Fibroblast of skin of right quadriceps (primary cell): ENCODE results near the gene NELFCD.
"Not testable (repeated sequence)": the region's sequence is repeated elsewhere in the genome, so short reads cannot be mapped to it uniquely, and the experiment has no call there.

ENCODE experiments used
- DNase-seq: peaks from one replicate; pipeline ENCODE4 v3.0.0-alpha.2; 2013

Gene NELFCD

DNA sequence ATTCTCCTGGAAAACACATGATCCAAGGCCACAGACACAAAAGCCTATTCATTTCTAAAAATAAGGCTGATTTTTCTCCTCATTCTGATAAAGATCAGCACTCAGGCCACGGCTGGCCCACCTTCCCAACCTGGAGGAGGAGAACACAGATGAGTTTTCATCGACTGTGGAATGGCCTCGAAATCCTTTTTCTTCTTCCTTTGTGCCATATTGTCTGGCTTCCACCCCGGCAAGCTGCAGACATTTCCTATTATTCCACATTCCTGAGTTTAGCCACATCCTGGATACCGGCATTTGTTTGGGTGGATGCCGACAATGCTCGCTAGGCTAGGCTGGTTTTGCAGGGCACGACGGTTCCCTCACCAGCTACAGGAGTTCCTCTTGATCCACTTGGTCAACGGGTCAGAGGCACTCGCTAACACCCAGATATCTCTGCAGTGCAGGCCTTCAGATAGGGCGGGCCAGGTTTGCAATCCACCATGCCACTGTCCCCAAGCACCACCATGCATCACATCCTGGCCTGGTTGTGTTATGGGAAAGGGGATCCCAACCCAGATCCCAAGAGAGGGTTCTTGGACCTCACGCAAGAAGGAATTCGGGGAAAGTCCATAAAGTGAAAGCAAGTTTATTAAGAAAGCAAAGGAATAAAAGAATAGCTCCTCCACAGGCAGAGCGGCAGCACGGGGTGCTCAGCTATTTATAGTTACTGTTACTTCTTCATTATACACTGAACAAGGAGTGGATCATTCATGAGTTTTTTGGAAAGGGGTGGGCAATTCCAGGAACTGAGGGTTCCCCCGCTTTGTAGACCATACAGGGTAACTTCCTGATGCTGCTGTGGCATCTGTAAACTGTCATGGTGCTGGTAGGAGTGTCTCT, 30.2 kb downstream of the NELFCD start:
- DNase-seq, result peak; percentile 92

DNA sequence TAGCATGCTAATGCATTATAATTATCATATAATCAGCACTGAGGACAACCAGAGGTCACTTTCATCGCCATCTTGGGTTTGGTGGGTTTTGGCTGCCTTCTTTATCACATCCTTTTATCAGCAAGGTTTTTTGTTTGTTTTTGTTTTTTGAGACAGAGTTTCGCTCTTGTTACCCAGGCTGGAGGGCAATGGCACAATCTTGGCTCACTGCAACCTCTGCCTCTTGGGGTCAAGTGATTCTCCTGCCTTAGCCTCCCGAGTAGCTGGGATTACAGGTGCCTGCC, 30.8 kb downstream of the NELFCD start:
- not testable (repeated sequence) for DNase-seq

DNA sequence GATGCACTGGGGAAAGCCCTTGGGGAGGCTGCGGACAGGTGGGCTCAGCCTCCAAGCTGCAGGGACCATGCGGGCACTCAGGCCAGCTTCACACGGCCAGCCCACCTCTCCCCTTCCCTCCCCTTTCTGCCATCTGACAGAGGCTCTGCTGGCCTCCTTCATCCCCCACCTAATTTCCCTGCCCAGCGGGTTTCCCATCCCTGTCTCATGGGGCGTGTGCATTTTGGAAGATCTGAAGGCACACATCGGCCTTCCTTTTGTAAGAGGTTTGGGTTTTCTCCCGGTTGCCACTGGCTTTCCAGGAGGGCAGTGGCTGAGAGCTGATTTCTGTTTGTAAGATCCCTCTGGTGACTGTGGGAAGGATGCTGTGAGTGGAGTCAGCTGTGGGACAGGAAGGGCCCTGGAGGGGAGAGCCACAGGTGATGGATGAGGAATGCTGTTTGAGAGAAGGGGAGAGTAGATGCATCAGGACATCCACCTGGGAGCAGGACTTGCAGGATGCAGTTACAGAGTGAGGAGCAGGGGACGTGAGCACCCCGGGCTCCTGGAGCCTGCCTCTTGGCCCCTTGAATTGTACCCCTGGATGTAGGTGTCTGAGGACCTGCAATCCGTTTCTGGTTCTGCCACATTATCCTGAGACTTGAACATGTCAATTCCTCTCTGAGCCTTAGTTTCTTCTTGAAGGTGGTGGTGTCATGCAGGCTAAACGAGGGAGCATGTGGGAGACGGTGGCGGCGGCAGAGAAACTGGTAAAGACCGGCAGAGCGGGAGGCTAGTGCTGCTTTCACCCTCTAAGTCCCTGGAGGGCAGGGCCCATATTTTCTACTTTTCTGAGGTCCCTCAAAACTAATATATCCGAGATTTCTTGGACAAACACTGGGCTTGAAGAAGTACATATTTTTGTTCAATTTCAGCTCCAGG, 32.2 kb downstream of the NELFCD start:
- no peak for DNase-seq

DNA sequence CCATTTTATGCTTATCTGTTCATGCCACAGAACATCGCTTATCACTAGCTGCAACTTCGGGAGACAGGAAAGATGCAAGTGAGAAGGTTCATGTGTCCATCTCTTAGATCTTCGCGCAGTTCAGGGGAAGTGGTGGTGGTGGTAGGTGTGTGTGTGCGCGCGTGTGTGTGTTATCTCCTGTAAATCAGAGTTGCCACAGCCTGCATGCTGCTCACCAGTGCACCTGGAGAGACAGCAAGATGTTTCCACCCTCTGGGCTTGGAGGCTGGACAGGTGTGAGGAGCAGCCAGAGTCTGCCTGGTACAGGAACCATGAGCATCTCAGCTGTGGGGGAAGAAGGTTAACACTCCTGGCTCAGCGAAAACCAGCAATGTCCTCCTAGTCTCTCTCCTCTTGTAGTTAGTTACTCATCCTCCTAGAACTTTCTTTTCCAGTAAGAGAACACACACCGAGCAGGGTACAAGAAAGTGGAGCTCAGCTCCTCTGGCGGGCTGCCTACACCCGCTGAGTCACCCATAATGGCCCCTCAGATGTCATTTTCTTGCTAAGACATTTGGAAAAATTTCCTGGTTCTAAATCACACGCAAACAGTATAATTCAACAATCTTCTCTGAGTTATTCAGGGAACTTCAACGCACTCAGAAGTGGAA, 33.0 kb downstream of the NELFCD start:
- DNase-seq, result no peak

DNA sequence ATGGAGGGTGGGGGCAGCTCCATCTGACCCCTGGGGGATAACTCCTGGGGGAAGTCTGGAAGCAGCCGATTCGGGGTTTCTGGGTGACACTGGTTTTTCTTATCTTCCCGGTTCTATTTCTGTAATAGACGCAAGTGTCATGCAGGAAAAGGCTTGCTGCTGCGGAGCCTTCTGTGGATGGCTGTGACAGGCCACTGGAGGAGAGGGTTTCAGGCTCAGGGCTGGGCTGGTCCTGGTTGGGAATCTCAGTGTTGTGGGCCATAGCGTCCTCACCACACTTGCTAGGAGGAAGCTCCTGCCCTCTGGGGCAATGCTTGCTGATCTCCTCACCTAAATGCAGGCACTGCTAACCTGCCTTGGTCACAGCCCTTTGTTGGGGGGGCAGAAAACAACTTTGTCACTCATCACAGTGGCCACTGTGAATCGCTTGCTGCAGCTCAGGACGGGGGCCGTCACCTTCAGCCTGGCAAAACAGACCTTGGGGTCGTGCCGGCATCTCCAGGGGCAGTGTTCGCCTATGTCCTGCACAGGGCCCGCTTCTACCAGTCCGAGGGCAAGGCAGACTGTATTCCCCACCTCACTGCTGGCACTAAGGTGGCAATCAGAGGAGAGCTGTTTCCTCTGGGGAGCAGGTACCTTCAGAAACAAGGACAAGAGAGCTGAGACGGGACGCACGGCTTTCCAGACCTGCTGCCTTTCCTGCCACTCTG, 33.8 kb downstream of the NELFCD start:
- no peak for DNase-seq

DNA sequence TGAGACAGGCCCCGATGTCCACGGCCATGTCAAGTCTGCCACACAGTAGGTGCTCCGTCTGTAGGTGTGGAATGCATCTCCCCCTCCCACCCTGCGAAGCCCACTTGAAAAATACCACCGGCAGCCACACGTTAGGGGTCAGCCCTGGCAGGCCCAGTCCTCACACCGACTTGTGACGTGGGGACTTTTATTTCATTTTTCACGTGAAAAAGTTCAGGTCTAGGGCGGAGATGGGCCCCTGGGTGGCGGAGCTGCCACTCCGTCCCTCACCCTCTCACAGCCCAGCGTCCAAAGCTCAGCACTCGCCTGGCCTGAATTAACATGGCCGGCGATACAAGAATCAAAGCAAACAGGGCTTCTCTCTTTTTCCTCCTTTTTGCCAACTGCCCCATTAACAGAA, 34.4 kb downstream of the NELFCD start:
- no peak for DNase-seq

DNA sequence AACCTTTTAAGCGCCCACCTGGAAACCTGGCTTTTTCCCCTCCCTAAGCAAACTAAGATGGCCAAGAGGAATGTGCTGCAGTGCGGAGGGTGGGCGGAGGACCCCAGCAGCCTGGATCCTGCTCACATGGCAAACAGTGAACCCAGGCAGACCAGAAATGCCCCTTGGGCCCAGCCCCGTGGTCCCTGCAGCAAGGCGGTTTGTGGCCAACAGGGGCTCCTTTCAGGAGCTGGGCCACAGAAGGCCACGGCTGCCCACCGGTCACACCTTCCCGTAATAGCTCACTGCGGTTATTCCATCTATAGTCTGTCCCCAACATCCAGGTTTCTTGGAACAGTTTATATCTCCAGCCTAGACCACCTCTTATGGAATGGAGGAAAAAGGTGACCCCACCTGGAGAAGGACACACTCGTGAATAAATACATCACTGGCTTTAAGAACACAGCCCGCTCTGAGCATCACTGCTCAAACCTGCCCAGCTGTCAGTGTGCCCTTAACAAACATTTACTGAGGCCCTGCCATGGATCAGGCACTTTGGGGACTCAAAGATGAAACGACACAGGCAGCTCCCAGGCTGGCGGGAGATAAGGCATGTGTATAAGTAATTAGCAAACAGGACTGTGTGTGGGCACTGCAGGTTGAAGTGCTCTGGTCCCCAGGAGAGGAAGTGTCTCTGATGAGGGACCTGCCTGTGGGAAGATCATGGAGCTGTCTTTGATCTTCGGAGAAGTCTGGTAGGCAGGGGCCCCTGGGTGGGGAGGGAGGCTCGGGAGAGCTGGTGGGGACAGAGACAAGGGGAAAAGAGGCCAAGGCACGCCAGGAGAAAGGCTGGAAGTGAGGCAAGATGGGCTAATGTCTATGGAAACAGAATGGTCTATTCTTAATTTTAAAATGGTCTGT, 35.0 kb downstream of the NELFCD start:
- DNase-seq, result no peak

DNA sequence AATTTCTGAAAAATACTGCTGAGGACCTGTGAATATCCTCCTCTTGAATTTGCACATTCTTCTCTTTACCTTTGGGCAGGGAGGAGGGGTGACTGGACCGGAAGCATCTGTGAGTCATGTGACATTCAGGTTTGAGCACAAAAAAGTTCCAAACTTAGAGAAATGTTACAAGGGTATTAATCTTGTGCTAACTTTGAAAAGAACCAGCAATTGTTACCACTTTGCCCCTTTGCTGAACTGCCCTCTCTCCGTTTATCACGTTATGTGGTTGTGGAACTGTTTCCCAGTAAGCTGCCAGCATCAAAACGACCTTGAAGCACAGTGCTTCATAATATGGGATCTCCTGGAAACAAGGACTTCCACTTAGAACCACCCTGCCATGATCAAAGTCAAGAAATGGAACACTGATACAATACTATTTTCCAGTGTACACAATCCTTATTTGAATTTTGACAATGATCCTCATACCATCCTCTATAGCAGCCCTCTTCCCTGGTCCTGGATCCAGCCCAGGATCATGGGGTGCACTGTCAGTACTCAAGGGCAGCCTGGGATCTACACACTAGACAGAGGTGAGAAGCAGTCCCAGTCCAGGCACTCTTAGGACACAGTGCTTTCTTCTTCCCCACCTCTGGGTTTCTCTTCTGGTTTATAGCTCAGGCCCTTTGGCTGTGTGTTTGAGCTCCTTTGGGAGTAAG, 35.9 kb downstream of the NELFCD start:
- DNase-seq, result no peak

DNA sequence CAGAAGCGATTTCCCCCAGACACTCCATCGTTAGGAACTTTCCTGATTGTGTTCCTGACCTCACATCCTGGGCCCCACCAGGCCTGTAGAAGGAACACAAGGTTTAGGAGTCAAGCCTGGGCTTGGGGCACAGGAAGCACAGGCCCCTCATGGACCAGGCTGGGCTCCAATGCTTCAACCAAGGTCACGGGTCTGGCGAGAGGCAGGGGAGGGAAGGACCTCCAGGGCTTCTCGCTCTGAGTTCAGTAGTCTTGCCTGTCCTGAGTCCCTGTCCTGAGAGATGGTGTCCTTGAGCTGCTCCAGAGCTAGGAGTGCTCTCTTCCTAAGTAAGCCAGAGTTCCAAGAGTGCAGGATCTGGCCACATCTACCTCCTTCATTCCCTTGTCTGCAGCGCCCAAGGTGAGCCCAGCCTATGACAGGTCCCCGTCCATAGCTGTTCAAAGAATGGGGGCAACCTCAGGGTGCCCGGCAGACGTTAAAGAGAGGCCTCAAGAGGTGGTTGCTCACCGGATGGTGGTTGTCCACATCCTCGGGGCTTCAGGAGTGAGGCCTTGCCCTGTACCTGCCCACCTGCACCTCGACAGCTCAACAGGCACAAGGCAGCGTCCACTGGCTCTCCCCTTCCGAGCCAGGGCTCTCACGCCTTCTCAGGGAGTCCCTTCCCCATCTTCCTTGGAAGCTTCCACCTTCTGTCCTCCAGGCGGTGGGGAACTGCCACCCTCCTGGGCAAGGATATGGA, 36.6 kb downstream of the NELFCD start:
- DNase-seq, result no peak

DNA sequence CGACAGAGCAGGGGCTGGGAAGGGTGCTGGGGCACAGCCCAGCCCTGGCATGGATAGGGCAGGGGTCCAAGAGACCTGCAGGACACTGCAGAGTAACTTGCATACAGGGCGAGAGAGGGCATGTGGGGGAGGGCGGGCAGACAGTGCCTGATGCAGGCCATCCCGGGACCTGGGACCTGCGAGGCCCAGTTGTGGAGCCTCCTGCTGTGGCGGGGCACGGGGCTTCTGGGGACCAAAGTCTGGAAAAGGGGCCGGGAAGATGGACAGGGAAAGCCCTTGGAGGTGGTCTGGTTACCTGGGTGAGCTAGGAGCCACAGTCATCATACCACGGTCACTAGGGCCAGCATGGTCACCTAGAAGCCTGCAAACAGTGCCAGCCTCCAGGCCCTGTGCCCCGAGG, 37.8 kb downstream of the NELFCD start:
- no peak for DNase-seq

DNA sequence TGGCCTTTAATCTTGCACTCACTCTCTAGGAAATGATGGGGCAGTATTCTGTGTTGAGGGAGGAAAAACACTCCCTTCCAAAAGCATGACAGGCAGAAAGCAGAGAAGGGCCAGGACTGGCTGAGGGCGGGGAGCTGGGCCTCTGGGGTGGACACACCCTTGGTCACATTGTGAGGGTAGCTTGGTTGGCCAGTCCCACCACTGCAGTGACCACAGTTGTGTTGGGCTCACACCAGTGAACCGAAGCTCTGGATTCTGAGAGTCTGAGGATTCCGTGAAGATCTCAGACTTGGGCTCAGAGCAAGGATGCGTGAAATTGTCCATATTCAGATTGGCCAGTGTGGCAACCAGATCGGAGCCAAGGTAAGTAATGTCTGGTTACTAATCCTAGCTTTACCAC, 38.2 kb downstream of the NELFCD start, which contains the start of gene TUBB1:
TSS of gene TUBB1 (plus strand) at position 213 of the 400 bp plus-strand sequence. CDS start at position 307, 94 bp downstream.
- no peak for DNase-seq

DNA sequence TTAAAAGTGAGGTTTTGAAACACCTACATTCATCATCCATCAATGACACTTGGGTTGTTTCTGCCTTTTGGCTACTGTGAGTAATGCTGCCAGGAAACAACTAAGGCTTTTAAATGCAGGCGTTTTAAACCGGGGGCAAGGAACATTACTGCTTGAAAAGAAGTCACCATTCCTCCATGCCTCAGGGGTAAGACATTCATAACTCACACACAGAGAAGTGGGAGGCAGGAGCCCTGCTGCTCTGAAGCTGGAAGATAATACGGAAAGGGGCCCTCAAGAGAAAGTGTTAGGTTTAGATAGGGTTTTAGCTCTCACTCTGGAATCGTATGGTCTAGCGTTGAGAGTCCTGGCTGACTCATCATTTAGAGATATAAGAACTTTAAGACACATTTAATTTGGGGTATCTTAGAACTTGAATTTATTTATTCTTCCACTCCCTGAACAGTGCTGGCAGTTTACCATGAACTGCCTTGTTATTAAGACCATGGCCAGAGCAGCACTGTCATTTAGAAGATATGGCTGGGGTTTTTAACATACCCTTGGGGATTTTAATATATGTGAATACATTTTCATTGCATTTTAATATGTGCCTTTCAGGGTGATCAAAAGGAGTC, 40.0 kb downstream of the NELFCD start:
- DNase-seq, result peak; percentile 47

DNA sequence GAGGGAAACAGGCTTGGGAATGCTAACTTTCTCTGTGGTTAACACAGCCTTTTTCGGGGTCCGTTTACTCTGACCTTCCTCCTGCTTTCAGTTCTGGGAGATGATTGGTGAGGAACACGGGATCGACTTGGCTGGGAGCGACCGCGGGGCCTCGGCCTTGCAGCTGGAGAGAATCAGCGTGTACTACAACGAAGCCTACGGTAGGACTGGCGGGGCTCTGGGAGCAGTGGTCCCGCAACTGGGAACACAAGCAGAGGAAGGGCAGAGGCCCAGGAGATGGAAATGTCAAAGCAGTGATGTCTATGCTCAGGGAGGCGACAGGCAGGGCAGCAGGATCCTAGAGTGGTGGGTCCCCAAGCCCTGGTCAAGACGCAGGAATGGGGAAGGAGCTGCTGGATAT, 41.7 kb downstream of the NELFCD start:
- no peak for DNase-seq

DNA sequence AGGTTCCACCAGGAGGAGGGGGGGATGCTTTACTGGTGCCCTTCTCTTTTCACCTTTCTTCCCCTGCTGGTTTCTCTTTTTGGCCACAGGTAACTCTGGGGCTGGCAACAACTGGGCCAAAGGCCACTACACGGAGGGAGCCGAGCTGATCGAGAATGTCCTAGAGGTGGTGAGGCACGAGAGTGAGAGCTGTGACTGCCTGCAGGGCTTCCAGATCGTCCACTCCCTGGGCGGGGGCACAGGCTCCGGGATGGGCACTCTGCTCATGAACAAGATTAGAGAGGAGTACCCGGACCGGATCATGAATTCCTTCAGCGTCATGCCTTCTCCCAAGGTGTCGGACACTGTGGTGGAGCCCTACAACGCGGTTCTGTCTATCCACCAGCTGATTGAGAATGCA, 42.6 kb downstream of the NELFCD start:
- DNase-seq, result no peak

DNA sequence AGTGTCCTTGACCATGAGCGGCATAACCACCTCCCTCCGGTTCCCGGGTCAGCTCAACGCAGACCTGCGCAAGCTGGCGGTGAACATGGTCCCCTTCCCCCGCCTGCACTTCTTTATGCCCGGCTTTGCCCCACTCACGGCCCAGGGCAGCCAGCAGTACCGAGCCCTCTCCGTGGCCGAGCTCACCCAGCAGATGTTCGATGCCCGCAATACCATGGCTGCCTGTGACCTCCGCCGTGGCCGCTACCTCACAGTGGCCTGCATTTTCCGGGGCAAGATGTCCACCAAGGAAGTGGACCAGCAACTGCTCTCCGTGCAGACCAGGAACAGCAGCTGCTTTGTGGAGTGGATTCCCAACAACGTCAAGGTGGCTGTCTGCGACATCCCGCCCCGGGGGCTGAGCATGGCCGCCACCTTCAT, 43.1 kb downstream of the NELFCD start:
- no peak for DNase-seq

DNA sequence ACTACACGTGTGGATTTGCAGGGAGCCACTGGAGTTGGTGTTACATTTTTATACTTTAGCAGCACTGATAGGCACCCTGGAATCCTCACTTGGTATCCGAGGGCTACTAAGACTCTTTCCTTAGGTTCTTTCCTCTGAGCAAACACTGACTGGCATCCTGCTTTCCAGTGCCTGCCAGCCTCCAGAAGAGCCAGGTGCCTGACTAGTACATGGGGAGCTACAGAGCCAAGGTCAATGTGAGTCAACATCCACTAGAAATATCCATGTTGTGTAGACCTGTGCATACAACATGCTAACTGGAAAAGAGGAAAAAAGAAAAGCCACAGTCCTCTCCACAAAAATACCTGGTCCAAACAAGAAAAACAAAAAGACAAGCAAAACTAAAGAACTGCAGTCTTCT, 44.0 kb downstream of the NELFCD start:
- DNase-seq, result no peak

DNA sequence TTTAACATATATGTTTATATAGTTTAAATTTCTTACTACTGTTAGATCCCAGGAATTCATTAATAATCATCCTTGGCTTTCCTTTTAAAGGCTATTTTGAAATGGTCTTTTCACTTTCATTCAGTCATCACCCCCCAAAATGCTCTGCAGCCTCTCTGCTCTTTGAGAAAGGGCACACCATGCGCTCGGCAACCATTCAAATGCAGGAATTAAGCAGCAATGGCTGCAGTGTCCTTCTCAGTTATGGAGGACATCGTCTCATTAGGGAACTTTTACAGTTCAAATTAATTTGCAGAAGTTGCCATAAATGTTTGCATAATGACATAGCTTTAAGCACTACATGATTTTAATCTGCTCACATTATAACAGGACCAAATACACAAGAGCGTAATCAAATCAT, 44.5 kb downstream of the NELFCD start:
- no peak for DNase-seq

DNA sequence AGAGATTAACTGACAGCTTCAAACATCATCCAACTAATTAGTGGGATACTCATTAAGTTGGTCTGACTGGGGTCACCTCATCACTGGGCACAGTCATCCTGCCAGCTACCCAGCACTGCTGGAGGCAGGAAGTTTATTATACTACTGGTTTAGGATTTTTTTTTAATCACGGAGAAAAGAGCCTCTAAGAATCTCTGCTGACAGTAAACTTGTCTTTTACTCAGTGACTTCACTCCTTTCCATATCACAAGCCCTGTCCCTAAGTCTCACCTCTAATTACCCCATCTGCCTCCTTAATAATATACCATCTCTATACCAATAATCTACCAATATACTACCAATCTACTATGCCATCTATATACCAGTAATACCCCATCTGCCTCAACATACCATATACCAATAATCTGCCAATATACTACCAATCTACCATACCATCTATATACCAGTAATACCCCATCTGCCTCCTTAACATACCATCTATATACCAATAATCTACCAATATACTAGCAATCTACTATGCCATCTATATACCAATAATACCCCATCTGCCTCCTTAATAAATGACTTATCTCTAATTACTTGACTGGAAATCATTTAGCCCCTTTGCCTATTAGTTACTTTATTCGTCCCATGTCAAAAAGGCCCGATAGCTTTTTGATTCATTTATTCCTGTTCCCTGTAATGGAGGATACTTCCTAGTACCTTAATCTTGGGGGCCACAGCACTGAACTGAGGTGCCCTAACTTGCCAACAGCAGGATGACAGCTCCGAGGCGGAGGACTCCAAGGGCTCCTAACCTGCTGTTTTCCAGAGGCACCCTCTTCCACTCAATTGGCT, 46.1 kb downstream of the NELFCD start:
- DNase-seq, result no peak

DNA sequence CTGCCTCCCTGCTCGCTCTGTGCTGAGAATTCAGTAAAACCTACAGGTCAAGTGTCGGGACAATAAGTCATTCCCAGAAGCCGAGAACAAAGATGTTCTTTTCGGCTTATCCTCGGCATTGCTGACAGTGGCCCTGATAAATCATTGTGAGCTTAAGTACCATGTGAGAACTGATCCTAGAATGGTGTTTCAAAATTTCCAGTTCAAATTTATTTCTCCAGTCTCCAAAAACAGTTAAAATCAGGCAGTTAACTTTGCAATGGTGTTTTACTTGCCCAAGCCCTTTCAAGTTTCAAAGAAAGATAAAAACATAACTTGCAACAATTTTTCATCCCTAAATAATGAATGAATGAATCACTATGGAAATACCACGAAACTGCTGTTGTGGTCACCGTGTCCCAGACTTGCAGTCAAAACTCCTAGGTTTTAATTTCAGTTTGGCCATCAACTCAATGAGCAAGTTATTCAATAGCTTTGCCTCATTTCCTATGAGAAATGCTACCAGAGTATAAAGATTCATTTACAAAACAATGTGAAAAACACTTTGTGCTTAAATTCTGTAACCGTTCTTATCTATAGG, 46.8 kb downstream of the NELFCD start:
- DNase-seq, result peak; percentile 70
